Central memory CD8-positive, alpha-beta T cell (primary cell): Measurements from ENCODE around the gene FSTL1.
A peak's percentile ranks its signal among the peaks of the same experiment; 100 is the strongest.

Source experiments
- ATAC-seq: fragments of 150-1000 bp; cut with Tn5 transposase; replicated peaks from 2 replicates; pipeline ENCODE4 v1.10.0; 2022; ENCODE audit warnings: mild to moderate bottlenecking, moderate FRiP score, moderate number of reproducible peaks; ENCODE audit not compliant: poor library complexity, severe bottlenecking; ENCODE audit errors: extremely low read depth
- DNase-seq, 2 donors: peaks; one replicate each; pipeline ENCODE4 v3.0.0; 2021; ENCODE audit warnings: low spot score in 2 of 2
- H3K27ac Mint-ChIP-seq: one replicate; pipeline ENCODE4 v1.8.0; 2022; ENCODE audit warnings: low read depth, mild to moderate bottlenecking, moderate library complexity, mixed read lengths
- H3K27me3 Mint-ChIP-seq: one replicate; pipeline ENCODE4 v1.8.0; 2022; ENCODE audit warnings: mixed read lengths
- H3K36me3 Mint-ChIP-seq: one replicate; pipeline ENCODE4 v1.8.0; 2022; ENCODE audit warnings: mild to moderate bottlenecking, moderate library complexity, mixed read lengths; ENCODE audit not compliant: insufficient read depth
- H3K4me1 Mint-ChIP-seq: one replicate; pipeline ENCODE4 v1.8.0; 2022; ENCODE audit warnings: mixed read lengths
- H3K4me3 Mint-ChIP-seq: one replicate; pipeline ENCODE4 v1.8.0; 2022; ENCODE audit warnings: mild to moderate bottlenecking, moderate library complexity, mixed read lengths
- H3K9me3 Mint-ChIP-seq: one replicate; pipeline ENCODE4 v1.8.0; 2022; ENCODE audit warnings: mixed read lengths

Gene FSTL1

DNA sequence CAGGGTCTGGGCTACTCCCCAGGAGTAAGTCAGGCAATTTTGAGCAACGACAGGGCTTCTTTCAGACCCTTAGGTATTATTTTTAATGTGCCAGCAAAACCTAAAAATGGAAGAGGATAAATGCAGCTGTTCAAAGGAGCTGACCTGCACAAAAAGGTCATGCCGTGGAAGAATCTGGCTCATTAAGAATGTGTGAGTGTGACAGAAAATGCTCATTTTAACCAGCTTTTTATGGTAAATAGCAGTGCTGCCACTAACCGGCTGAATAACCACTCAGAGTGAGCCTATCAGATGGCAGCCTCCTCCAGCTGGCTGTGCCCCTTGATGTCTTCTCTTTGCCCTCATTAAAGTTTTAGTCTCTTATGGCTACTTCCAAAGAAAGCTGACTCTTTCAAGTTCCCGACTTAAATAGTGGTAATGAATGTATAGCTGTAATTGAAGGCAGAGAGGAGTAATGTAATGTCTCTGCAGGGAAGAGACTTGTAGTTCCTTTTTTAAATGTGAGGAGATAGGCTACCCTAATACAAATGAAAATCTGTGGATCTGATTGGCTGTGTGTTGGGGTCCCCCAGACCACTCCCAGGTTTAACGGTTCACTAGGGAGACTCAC is 9.5 kb upstream of the FSTL1 start:
- Mint-ChIP-seq H3K36me3 (no peaks in the 10 kb centered on the region), H3K27me3 (peaks cover 47% of the 10 kb centered on the region), H3K4me3 (no peak overlapping the region), H3K27ac (no peak overlapping the region), H3K9me3 (no peaks in the 10 kb centered on the region), H3K4me1 (no peaks in the 10 kb centered on the region)
- ATAC-seq (no peak), DNase-seq (no peak)

DNA sequence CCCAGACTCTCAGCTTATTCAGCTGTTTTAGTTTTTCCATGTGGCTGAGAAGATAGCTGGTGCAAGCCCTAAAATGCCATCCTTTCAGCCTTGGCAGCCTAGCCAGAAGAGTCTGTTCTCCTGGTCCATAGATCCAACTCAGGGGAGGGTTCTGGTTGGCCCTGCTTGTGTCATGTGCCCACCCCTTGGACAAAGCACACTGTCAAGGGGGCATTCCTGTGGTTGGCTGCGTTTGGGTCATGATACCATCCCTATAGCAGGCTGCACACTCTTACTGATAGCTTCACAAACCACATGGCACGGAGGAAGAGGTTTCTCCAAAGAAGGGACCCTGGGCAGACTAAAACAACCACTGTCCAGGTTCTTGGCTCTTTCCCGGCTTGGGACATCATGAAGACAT is 8.4 kb upstream of the FSTL1 start:
- no peak overlapping the region for H3K4me3 Mint-ChIP-seq

DNA sequence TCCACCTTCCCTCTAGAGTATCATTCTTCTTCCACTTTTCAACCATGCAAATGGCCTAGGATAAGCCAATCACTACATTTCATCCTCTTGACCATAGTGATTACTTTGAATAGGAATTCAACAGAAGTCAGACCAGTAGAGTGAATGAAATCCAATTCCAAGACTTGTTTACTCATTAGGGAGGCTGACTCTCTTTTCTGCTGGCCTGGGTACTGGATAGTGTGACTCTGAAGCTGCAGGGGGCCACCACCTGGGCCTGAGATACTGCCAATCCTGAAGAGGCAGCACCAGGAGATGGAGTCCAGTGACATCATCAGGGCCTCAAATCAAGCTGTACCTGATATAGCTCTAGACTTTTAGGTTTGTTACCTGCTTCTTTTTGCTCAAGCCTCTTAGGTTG is 7.0 kb upstream of the FSTL1 start:
- Mint-ChIP-seq H3K9me3 (no peaks in the 10 kb centered on the region), H3K27me3 (peaks cover 60% of the 10 kb centered on the region), H3K4me3 (no peak overlapping the region), H3K36me3 (no peaks in the 10 kb centered on the region), H3K4me1 (no peaks in the 10 kb centered on the region), H3K27ac (no peak overlapping the region)
- ATAC-seq (no peak), DNase-seq (no peak)

More for the DNA sequence above, 8.4 kb upstream of the FSTL1 start:
- Mint-ChIP-seq H3K27me3 (peaks cover 49% of the 10 kb centered on the region), H3K27ac (no peak overlapping the region), H3K4me1 (no peaks in the 10 kb centered on the region), H3K36me3 (no peaks in the 10 kb centered on the region), H3K9me3 (no peaks in the 10 kb centered on the region)
- DNase-seq (no peak), ATAC-seq (no peak)

DNA sequence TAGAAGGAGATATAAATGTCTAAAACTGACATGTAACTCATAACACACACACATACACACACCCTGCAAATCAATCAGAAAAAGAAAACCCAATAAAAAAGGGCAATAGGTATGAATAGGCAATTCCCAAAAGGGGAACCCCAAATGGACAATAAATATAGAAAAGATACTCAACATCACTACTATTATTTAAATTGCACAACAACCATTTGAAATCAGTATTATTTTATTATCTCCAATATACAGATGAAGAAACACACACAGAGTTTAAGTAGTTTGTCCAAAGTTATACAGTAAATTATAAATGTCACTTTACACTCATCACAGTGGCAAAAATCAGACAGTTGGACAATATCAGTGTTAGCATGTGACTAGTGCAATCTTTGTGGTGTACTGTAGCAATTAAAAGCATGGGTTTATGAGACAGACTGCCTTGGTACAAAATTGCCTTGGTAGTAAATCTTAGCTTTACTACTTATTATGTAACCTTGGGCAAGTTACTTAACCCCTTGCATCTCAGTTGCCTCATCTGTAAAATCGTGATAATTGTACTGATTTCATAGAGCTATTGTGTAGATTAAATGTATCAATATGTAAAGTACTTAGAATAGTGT is 3.4 kb upstream of the FSTL1 start:
- Mint-ChIP-seq H3K4me1 (no peaks in the 10 kb centered on the region), H3K27ac (no peak overlapping the region), H3K9me3 (no peaks in the 10 kb centered on the region), H3K27me3 (peaks cover 54% of the 10 kb centered on the region), H3K4me3 (no peak overlapping the region), H3K36me3 (no peaks in the 10 kb centered on the region)
- no peak for ATAC-seq
- no peak for DNase-seq

DNA sequence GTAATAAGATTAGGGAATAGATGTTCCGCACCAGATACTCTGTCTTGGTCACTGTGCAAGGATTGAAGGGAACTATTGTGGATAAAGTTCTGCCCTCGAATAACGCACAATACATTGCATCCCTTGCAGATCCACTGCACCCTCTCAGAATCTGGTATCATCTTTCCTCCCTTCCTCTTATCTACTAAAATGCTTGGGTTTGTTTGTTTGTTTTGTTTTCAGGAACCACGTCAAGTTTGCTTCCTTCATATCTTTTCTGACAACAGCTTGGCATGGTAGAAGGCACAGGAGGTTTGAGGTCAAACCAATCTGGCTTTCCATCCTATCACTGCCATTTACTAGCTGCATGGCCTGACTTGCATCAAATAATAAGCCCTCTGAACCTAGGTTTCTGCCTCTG is 2.0 kb upstream of the FSTL1 start:
- peaks cover 54% of the 10 kb centered on the region for H3K27me3 Mint-ChIP-seq
- no peaks in the 10 kb centered on the region for H3K4me1 Mint-ChIP-seq
- ATAC-seq = no peak
- H3K27ac Mint-ChIP-seq = no peak overlapping the region
- DNase-seq = no peak
- H3K4me3 Mint-ChIP-seq = no peak overlapping the region
- no peaks in the 10 kb centered on the region for H3K9me3 Mint-ChIP-seq
- H3K36me3 Mint-ChIP-seq = no peaks in the 10 kb centered on the region

DNA sequence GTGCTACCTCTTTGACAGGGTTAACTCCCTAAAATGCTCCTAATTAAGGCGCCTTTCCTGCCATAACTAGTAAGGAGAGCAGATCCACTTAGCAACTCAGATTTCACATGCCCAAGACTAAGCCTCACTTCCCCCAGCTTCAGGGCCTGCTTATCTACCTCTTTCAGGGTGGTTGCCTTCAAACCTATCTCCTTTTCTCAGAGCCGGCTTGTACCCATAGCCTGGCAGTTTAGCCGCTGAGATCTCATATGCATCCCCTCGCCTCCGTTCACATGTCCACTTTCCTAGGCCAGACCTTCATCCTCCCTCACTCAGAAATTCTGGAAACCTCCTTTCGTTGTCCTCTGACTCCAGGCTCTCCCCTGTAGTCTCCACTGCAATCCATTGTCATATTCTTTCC is 1.0 kb upstream of the FSTL1 start:
- H3K9me3 Mint-ChIP-seq = no peaks in the 10 kb centered on the region
- H3K4me1 Mint-ChIP-seq = no peaks in the 10 kb centered on the region
- peaks cover 59% of the 10 kb centered on the region for H3K27me3 Mint-ChIP-seq
- DNase-seq (no peak), ATAC-seq (no peak)
- no peaks in the 10 kb centered on the region for H3K36me3 Mint-ChIP-seq
- no peak overlapping the region for H3K27ac Mint-ChIP-seq
- H3K4me3 Mint-ChIP-seq = peak overlapping the region; percentile 37

DNA sequence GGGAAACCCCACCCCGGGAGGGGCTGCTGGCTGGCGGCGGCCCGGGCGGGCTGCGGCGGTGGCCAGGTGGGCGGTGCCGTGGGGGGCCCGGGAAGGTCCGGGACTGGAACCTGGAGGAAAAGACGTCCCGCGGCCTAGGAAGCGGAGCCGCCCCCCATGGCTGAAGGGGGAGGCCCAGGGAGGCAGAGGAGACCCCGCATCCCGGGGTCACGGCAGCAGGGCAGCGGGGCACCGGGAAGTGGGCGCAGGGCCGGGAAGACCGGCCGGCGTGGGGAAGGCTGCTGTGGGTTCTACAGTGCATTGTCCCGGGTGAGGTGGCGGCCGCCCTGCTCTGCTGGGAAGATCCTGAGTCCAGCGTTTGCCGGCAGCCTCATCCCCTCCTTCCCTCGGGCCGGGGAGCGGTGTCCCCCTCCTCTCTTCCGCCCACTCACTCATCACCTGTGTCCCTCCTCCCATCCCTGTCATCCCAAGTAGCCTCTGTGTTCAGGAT is 525 bp upstream of the FSTL1 start:
- DNase-seq (no peak), ATAC-seq (peak; percentile 19)
- Mint-ChIP-seq H3K9me3 (no peaks in the 10 kb centered on the region), H3K27ac (no peak overlapping the region), H3K4me1 (no peaks in the 10 kb centered on the region), H3K4me3 (peak overlapping the region; percentile 37), H3K36me3 (no peaks in the 10 kb centered on the region), H3K27me3 (peaks cover 64% of the 10 kb centered on the region)

DNA sequence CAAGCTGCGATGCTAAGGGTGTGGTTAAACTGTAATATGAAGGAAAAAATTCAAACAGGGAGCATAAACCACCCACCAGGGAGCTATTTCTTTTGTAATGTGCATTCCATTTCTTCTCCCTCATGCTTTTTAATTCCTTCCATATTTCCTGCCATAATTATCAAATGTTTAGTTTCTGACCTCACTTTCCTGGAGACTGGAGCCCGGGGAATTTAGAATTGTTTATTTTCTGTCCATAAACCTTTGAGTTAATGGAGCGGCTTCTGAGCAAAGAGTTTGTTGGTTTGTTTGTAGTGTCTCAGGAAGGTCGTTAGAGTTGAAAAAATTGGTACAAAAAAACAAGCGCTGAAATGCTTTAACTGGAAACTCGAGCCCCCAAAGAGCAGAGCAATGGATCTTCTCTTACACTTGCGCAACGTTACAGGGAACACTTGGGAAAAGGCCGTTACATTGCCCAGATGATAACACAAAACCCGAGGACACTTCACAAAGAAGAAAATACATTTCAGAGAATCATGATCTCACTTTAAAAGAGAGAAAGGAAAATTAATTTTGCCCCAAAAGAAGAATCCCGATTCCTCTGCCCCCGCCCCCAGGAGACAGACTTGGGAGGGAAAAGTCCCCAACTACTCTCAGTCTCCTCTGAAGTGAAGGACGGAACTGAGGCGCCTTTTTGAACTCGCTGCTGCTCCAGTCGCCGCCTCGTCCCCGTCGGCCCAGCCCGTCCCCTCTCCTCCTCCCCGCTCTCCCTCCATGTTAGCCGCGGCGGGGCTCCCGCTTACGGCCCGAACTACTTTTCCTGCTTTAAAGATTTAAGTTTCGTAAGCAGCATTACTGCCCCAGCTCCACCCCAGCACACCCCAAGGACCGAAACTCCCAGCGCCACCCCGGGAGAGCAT is 842 bp downstream of the FSTL1 start:
- Mint-ChIP-seq H3K27me3 (peaks cover 71% of the 10 kb centered on the region), H3K36me3 (no peaks in the 10 kb centered on the region), H3K27ac (no peak overlapping the region), H3K4me3 (peak overlapping the region; percentile 65), H3K4me1 (no peaks in the 10 kb centered on the region), H3K9me3 (no peaks in the 10 kb centered on the region)
- ATAC-seq = no peak
- DNase-seq = no peak

DNA sequence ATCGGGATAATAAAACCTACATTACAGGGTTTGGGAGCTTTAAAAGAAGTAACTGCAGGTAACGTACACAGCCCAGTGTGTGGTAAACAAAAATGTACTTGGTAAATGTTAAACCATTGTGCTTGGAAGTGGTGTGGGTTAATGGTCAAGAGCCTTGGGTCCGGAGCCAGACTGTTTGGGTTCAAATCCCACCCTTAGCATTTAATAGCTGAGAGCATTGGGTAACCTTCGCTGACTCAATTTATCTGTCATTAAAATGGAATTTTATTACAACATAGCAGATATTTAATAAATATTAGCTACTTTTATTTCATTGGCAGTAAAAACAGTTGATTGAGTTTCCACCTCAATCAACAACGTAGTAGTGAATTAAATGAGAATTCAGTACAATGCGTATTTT is 1.5 kb downstream of the FSTL1 start:
- Mint-ChIP-seq H3K9me3 (no peaks in the 10 kb centered on the region), H3K27ac (no peak overlapping the region), H3K36me3 (no peaks in the 10 kb centered on the region), H3K4me3 (no peak overlapping the region), H3K4me1 (no peaks in the 10 kb centered on the region), H3K27me3 (peaks cover 70% of the 10 kb centered on the region)
- DNase-seq (no peak), ATAC-seq (no peak)

DNA sequence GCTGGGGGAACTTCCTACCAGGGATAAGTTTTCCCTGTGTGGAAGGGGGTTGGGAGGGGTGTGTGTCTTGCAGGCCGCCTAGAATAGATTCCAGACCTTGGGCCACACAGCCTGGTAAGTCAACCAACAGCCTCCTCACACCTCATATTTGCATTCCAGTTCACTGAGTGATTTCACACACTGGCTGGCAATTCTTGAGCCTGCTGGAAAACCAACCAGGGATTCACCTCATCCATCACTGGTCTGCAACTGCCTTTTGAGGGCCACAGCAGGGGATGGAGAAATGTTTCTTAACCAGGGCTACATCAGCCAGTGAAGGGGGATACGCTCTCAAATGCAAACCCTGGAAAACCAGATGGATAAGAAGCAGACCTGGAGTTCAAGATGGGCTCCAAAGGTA is 2.0 kb downstream of the FSTL1 start:
- ATAC-seq = no peak
- Mint-ChIP-seq H3K36me3 (no peaks in the 10 kb centered on the region), H3K4me3 (no peak overlapping the region), H3K27me3 (peaks cover 66% of the 10 kb centered on the region), H3K4me1 (no peaks in the 10 kb centered on the region), H3K27ac (no peak overlapping the region), H3K9me3 (no peaks in the 10 kb centered on the region)
- DNase-seq = no peak

DNA sequence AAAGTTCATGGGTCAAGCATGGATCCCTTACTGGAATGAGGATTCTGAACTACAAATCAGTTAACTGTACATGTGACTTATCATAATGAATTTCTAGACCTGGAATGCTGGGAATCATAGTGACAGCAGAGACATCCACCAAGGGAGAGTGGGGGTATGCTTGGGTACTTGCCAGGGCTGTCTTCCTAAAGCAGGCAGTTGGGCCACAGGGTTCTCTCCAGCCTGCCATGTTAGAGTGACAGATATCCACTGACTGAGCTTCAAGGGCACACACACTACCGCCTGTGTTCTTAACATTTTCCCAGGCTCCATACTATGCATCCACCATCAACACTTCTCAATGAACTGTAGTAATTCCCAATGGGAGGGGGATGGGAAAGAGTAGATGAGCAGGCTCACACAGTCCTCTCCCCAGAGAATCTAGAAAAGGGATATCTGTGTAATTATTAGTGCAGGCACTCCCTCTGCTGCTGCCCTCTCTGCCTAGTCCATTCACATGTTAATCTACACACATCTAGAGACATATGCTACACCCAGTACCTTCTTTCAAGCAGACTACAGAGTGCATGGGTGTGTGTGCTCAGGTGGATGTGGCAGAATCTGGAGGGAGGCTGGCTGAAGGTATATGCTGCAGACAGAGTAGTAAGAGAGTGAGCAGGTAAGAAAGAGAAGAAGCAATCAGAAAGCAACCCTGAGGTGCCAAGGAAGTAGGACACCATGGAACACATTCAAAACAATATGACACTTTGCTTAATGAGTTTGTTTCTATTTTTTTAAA is 3.7 kb downstream of the FSTL1 start:
- Mint-ChIP-seq H3K9me3 (no peaks in the 10 kb centered on the region), H3K4me3 (no peak overlapping the region), H3K27ac (no peak overlapping the region), H3K27me3 (peaks cover 51% of the 10 kb centered on the region), H3K36me3 (no peaks in the 10 kb centered on the region), H3K4me1 (no peaks in the 10 kb centered on the region)
- DNase-seq (no peak), ATAC-seq (no peak)

DNA sequence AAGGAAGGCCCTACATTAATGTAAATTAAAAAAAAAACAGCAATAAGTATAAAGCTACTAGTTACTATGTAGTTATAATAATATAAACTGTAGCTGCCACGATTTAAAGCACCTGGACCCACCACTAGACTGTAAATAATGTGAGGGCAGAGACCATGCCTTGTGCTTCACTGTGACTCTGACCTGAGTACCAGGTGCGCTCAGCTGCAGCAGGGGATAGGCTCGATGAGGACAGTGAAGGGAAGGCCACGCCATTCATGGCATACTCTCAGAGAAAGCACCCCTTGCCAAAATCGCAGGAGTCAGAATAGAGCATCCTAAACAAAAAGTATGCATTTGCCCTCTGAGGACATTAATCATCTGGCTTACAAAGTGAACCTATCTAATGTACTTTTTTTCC is 5.1 kb downstream of the FSTL1 start:
- H3K4me1 Mint-ChIP-seq = no peaks in the 10 kb centered on the region
- ATAC-seq (no peak), DNase-seq (no peak)
- no peaks in the 10 kb centered on the region for H3K36me3 Mint-ChIP-seq
- H3K4me3 Mint-ChIP-seq = no peak overlapping the region
- no peaks in the 10 kb centered on the region for H3K9me3 Mint-ChIP-seq
- no peak overlapping the region for H3K27ac Mint-ChIP-seq
- peaks cover 42% of the 10 kb centered on the region for H3K27me3 Mint-ChIP-seq
